HepG2 (cell line): Measurements from ENCODE around the gene KLF6. TPM values are rescaled to one million over a fixed set of nuclear protein-coding genes. Genes with fewer than 3 reads are reported as not detected.
A peak's percentile ranks its signal among the peaks of the same experiment; 100 is the strongest.

ENCODE experiments used
- AGO1 ChIP-seq: fragments of 200-400 bp; formaldehyde crosslinking; IDR thresholded peaks from 2 replicates; pipeline ENCODE4 v1.6.1; 2017; ENCODE audit warnings: mild to moderate bottlenecking, low read depth, low read length, moderate library complexity; ENCODE audit not compliant: poor library complexity, severe bottlenecking
- CEBPB ChIP-seq: IDR thresholded peaks from 2 replicates; pipeline ENCODE4 v1.6.1; 2011; ENCODE audit warnings: low read depth, low read length, improper control_type of control experiment, borderline replicate concordance
- POLR2AphosphoS5 ChIP-seq: IDR thresholded peaks from 2 replicates; pipeline ENCODE4 v1.6.1; 2012; ENCODE audit warnings: low read depth, low read length
- PPARG ChIP-seq: conservative IDR thresholded peaks from 2 replicates; pipeline ENCODE4 v1.6.1; 2016; ENCODE audit warnings: missing biosample characterization, missing genetic modification reagents
- SAP130 ChIP-seq: IDR thresholded peaks from 2 replicates; pipeline ENCODE4 v1.6.1; 2016; ENCODE audit warnings: low read depth
- TEAD3 ChIP-seq: optimal IDR thresholded peaks from 2 replicates; pipeline ENCODE3; 2016; ENCODE audit warnings: borderline replicate concordance
- TGIF2 ChIP-seq: IDR thresholded peaks from 2 replicates; pipeline ENCODE4 v1.6.1; 2016; ENCODE audit warnings: control low read depth, missing compliant biosample characterization
- ZNF672 ChIP-seq: sonication (generic); formaldehyde crosslinking; IDR thresholded peaks from 2 replicates; pipeline ENCODE4 v1.8.1; 2022; ENCODE audit warnings: missing genetic modification reagents
- polyA plus RNA-seq, 8 experiments: library from polyadenylated mRNA; depleted of rRNA in 3 of 8; stranded (reverse) in 7 of 8; unstranded in 1 of 8; fragments of >200 nt; fragmentation: Illumina TruSeq in 4 of 8; extraction: Trizol in 4 of 8; gene quantifications; 2 replicates each; pipeline versions ENCODE4 v1.2.1 to v1.2.3, GENCODE V29; 2011 to 2016; ENCODE audit warnings: low read depth in 4 of 8, missing spikeins in 1 of 8, mixed read lengths in 1 of 8; ENCODE audit not compliant: insufficient read depth in 1 of 8
- total RNA-seq, 5 experiments: library from RNA; depleted of rRNA; stranded (reverse); fragments of >200 nt; fragmentation: Illumina TruSeq; extraction: Trizol; gene quantifications; 2 replicates each; pipeline ENCODE4 v1.2.3, GENCODE V29; 2016; ENCODE audit warnings: low read depth in 1 of 5
- TF ChIP-seq, protein P1 (sequence below): sonication (generic); formaldehyde crosslinking; IDR thresholded peaks from one replicate; pipeline ENCODE4 v1.5.1; 2020; ENCODE audit warnings: mild to moderate bottlenecking, missing genetic modification reagents; ENCODE audit errors: not compliant biosample characterization
- TF ChIP-seq, protein P2 (sequence below): sonication (generic); formaldehyde crosslinking; IDR thresholded peaks from 2 replicates; pipeline ENCODE4 v1.5.1; 2020; ENCODE audit warnings: missing genetic modification reagents, mild to moderate bottlenecking, borderline replicate concordance
- TF ChIP-seq, protein P3 (sequence below): sonication (generic); formaldehyde crosslinking; IDR thresholded peaks from 2 replicates; pipeline ENCODE4 v1.4.0; 2020; ENCODE audit warnings: missing genetic modification reagents, borderline replicate concordance

KLF6 gene
- total and polyA plus RNA-seq, 2 of the 13 experiments (the other 11 are each of a cell fraction or from before 2014, with no cell fraction given), result 27.0 to 71.9 TPM

DNA sequence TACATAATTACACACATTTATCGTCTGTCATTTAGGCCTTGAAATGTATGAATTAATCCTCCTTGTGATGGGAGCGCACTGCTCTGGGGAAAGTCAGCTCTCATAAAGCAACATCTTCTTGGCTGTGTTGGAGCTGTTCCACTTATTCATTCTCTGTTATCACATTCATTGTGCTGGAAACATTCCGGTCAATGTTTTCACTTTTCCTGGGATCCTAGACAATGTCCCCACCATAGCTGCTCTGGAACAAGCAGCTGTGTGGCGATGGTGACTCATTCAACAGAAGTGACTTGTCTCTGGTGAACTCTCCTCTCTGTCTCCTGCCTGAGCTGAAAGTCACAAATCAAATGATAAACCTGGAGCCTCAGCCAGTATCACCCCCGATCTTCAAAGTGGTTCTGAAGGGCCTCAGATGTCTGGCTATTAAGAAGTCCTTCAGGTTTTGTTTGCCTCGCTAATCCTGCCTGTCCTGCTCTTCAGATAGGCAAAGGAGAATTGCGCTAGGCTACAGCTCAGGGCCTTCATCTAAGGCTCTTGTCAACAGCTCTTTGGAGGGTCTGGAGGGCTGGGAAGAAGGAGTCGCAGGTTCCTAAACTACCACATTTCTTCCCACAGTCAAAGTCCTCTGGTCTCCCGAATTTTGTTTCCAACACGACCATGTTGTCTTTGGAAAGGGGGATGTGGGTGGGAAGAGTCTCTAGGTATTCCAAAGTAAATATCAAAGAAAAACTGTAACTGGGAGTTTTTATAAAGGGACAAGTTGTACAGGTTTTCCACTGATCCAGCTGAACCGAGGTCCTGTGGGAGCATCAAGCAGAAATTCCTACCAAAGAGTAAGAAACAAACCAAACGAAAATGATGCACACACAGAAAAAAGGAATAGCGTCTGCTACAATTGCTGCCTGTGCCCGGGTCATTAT is 29.3 kb downstream of the KLF6 start (continued):
- TF ChIP-seq, protein P1, sequence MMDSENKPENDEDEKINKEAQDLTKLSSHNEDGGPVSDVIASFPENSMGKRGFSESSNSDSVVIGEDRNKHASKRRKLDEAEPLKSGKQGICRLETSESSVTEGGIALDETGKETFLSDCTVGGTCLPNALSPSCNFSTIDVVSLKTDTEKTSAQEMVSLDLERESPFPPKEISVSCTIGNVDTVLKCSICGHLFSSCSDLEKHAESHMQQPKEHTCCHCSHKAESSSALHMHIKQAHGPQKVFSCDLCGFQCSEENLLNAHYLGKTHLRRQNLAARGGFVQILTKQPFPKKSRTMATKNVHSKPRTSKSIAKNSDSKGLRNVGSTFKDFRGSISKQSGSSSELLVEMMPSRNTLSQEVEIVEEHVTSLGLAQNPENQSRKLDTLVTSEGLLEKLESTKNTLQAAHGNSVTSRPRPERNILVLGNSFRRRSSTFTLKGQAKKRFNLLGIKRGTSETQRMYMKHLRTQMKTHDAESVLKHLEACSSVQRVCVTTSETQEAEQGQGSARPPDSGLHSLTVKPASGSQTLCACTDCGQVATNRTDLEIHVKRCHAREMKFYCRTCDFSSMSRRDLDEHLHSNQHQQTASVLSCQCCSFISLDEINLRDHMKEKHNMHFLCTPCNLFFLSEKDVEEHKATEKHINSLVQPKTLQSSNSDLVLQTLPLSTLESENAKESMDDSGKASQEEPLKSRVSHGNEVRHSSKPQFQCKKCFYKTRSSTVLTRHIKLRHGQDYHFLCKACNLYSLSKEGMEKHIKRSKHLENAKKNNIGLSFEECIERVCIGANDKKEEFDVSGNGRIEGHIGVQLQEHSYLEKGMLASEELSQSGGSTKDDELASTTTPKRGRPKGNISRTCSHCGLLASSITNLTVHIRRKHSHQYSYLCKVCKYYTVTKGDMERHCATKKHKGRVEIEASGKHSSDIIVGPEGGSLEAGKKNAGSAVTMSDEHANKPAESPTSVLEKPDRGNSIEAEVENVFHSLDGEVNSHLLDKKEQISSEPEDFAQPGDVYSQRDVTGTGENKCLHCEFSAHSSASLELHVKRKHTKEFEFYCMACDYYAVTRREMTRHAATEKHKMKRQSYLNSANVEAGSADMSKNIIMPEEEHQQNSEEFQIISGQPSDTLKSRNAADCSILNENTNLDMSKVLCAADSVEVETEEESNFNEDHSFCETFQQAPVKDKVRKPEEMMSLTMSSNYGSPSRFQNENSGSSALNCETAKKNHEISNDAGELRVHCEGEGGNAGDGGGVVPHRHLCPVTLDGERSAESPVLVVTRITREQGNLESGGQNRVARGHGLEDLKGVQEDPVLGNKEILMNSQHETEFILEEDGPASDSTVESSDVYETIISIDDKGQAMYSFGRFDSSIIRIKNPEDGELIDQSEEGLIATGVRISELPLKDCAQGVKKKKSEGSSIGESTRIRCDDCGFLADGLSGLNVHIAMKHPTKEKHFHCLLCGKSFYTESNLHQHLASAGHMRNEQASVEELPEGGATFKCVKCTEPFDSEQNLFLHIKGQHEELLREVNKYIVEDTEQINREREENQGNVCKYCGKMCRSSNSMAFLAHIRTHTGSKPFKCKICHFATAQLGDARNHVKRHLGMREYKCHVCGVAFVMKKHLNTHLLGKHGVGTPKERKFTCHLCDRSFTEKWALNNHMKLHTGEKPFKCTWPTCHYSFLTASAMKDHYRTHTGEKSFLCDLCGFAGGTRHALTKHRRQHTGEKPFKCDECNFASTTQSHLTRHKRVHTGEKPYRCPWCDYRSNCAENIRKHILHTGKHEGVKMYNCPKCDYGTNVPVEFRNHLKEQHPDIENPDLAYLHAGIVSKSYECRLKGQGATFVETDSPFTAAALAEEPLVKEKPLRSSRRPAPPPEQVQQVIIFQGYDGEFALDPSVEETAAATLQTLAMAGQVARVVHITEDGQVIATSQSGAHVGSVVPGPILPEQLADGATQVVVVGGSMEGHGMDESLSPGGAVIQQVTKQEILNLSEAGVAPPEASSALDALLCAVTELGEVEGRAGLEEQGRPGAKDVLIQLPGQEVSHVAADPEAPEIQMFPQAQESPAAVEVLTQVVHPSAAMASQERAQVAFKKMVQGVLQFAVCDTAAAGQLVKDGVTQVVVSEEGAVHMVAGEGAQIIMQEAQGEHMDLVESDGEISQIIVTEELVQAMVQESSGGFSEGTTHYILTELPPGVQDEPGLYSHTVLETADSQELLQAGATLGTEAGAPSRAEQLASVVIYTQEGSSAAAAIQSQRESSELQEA (CRISPR knock-in tag), result no peak
- TF ChIP-seq, protein P2, sequence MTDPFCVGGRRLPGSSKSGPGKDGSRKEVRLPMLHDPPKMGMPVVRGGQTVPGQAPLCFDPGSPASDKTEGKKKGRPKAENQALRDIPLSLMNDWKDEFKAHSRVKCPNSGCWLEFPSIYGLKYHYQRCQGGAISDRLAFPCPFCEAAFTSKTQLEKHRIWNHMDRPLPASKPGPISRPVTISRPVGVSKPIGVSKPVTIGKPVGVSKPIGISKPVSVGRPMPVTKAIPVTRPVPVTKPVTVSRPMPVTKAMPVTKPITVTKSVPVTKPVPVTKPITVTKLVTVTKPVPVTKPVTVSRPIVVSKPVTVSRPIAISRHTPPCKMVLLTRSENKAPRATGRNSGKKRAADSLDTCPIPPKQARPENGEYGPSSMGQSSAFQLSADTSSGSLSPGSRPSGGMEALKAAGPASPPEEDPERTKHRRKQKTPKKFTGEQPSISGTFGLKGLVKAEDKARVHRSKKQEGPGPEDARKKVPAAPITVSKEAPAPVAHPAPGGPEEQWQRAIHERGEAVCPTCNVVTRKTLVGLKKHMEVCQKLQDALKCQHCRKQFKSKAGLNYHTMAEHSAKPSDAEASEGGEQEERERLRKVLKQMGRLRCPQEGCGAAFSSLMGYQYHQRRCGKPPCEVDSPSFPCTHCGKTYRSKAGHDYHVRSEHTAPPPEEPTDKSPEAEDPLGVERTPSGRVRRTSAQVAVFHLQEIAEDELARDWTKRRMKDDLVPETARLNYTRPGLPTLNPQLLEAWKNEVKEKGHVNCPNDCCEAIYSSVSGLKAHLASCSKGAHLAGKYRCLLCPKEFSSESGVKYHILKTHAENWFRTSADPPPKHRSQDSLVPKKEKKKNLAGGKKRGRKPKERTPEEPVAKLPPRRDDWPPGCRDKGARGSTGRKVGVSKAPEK (CRISPR knock-in tag), result no peak
- TF ChIP-seq TGIF2 (CRISPR knock-in tag) (no peak), SAP130 (0 out of 2 replicates have a peak, but pooled peaks have one; percentile 12), ZNF672 (CRISPR knock-in tag) (no peak), POLR2AphosphoS5 (no peak), PPARG (CRISPR knock-in tag) (no peak), CEBPB (no peak), AGO1 (no peak), TEAD3 (CRISPR knock-in tag) (no peak)
- TF ChIP-seq, protein P3, sequence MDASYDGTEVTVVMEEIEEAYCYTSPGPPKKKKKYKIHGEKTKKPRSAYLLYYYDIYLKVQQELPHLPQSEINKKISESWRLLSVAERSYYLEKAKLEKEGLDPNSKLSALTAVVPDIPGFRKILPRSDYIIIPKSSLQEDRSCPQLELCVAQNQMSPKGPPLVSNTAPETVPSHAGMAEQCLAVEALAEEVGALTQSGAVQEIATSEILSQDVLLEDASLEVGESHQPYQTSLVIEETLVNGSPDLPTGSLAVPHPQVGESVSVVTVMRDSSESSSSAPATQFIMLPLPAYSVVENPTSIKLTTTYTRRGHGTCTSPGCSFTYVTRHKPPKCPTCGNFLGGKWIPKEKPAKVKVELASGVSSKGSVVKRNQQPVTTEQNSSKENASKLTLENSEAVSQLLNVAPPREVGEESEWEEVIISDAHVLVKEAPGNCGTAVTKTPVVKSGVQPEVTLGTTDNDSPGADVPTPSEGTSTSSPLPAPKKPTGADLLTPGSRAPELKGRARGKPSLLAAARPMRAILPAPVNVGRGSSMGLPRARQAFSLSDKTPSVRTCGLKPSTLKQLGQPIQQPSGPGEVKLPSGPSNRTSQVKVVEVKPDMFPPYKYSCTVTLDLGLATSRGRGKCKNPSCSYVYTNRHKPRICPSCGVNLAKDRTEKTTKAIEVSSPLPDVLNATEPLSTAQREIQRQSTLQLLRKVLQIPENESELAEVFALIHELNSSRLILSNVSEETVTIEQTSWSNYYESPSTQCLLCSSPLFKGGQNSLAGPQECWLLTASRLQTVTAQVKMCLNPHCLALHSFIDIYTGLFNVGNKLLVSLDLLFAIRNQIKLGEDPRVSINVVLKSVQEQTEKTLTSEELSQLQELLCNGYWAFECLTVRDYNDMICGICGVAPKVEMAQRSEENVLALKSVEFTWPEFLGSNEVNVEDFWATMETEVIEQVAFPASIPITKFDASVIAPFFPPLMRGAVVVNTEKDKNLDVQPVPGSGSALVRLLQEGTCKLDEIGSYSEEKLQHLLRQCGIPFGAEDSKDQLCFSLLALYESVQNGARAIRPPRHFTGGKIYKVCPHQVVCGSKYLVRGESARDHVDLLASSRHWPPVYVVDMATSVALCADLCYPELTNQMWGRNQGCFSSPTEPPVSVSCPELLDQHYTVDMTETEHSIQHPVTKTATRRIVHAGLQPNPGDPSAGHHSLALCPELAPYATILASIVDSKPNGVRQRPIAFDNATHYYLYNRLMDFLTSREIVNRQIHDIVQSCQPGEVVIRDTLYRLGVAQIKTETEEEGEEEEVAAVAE, result no peak
